K562 (cell line): ENCODE data around the gene TRIM65.

Experiments used
- BRCA1 ChIP-seq, 2 experiments: fragments of 450-650 bp in 1 of 2; sonication (generic) in 1 of 2; formaldehyde crosslinking in 1 of 2; IDR thresholded peaks; 2 replicates each; pipeline versions ENCODE4 v1.5.0 to v1.6.1; 2017 to 2020; ENCODE audit warnings: mild to moderate bottlenecking in 1 of 2, missing genetic modification reagents in 1 of 2
- CTCF ChIP-seq, 3 experiments: IDR thresholded peaks in 2 of 3; conservative IDR thresholded peaks in 1 of 3; 2 replicates each; pipeline ENCODE4 v1.5.1; 2011 to 2012; ENCODE audit warnings: low read length in 3 of 3, mild to moderate bottlenecking in 3 of 3, control low read depth in 2 of 3, improper control_type of control experiment in 1 of 3, inconsistent platforms in 1 of 3, low read depth in 1 of 3, mixed read lengths in 1 of 3, moderate library complexity in 1 of 3; ENCODE audit not compliant: insufficient read depth in 2 of 3
- KAT7 ChIP-seq: sonication (generic); formaldehyde crosslinking; IDR thresholded peaks from 2 replicates; pipeline ENCODE4 v1.8.0; 2022; ENCODE audit warnings: missing genetic modification reagents, mild to moderate bottlenecking, borderline replicate concordance
- KLF13 ChIP-seq: fragments of 450-650 bp; IDR thresholded peaks from 2 replicates; pipeline ENCODE4 v1.6.1; 2016; ENCODE audit warnings: missing genetic modification characterization, low read depth, mild to moderate bottlenecking, missing compliant biosample characterization, moderate library complexity, borderline replicate concordance
- NCOA1 ChIP-seq: fragments of 450-650 bp; IDR thresholded peaks from 2 replicates; pipeline ENCODE4 v1.6.1; 2016; ENCODE audit warnings: low read depth
- NR1H2 ChIP-seq: sonication (generic); formaldehyde crosslinking; IDR thresholded peaks from 2 replicates; pipeline ENCODE4 v1.4.0; 2020; ENCODE audit warnings: mild to moderate bottlenecking, missing genetic modification reagents
- POLR2A ChIP-seq: fragments of 450-650 bp; conservative IDR thresholded peaks from 2 replicates; pipeline ENCODE4 v1.6.1; 2016
- POLR2AphosphoS5 ChIP-seq: IDR thresholded peaks from 2 replicates; pipeline ENCODE4 v1.6.1; 2011; ENCODE audit warnings: mild to moderate bottlenecking, low read depth, low read length, moderate library complexity; ENCODE audit not compliant: control insufficient read depth, insufficient read depth
- PYGO2 ChIP-seq: fragments of 450-650 bp; IDR thresholded peaks from 2 replicates; pipeline ENCODE4 v1.6.1; 2016; ENCODE audit warnings: mild to moderate bottlenecking, missing genetic modification characterization, moderate library complexity, missing compliant biosample characterization
- YY1 ChIP-seq, 3 experiments: IDR thresholded peaks; 2 replicates each; pipeline ENCODE4 v1.6.1; 2011; ENCODE audit warnings: low read length in 2 of 3, mild to moderate bottlenecking in 2 of 3, moderate library complexity in 2 of 3, borderline replicate concordance in 1 of 3, control low read depth in 1 of 3, low read depth in 1 of 3; ENCODE audit not compliant: insufficient read depth in 3 of 3, insufficient replicate concordance in 2 of 3, control insufficient read depth in 1 of 3, insufficient read length in 1 of 3; ENCODE audit errors: extremely low read depth in 1 of 3
- ZFP91 ChIP-seq: sonication (generic); formaldehyde crosslinking; IDR thresholded peaks from 2 replicates; pipeline ENCODE4 v1.8.0; 2022; ENCODE audit warnings: mild to moderate bottlenecking, missing genetic modification reagents
- ZNF121 ChIP-seq: sonication (generic); formaldehyde crosslinking; conservative IDR thresholded peaks from 2 replicates; pipeline ENCODE4 v1.8.0; 2022; ENCODE audit warnings: missing genetic modification reagents
- ZNF239 ChIP-seq: fragments of 250-450 bp; sonication (Bioruptor Pico); IDR thresholded peaks from 2 replicates; pipeline ENCODE4 v1.4.0; 2020; ENCODE audit warnings: mild to moderate bottlenecking
- ZNF830 ChIP-seq: fragments of 250-450 bp; sonication (Bioruptor Pico); IDR thresholded peaks from 2 replicates; pipeline ENCODE4 v1.5.0; 2021; ENCODE audit warnings: mild to moderate bottlenecking

GRCh38 chr17:75892556-75893224, 4.1 kb downstream of the TRIM65 start:
- no peak for TF ChIP-seq KLF13 (tag)
- no peak for TF ChIP-seq ZNF121 (CRISPR knock-in tag)
- no peak for TF ChIP-seq NR1H2 (CRISPR knock-in tag)
- TF ChIP-seq KAT7: no peak
- no peak for TF ChIP-seq ZNF830 (CRISPR knock-in tag)
- TF ChIP-seq ZNF239 (CRISPR knock-in tag): no peak
- TF ChIP-seq YY1 (IDR thresholded peaks at IDR 0.05; ENCODE audit: borderline replicate concordance in 1 of 3, control insufficient read depth in 1 of 3, extremely low read depth in 1 of 3, insufficient read depth in 3 of 3, insufficient read length in 1 of 3, insufficient replicate concordance in 2 of 3, low read depth in 1 of 3, low read length in 2 of 3): no peak
- TF ChIP-seq CTCF (IDR thresholded peaks at IDR 0.05 in 2 of 3, conservative IDR thresholded peaks at IDR 0.05 in 1 of 3; ENCODE audit: insufficient read depth in 2 of 3, low read depth in 1 of 3, low read length in 3 of 3): no peak
- no peak for TF ChIP-seq POLR2A
- TF ChIP-seq PYGO2 (tag): no peak
- no peak for TF ChIP-seq POLR2AphosphoS5
- TF ChIP-seq BRCA1 (IDR thresholded peaks at IDR 0.05): no peak
- no peak for TF ChIP-seq BRCA1 (CRISPR knock-in tag; IDR thresholded peaks at IDR 0.05)
- no peak for TF ChIP-seq NCOA1
- TF ChIP-seq ZFP91 (CRISPR knock-in tag): no peak
